Psoas muscle (tissue), 8 donors: Measurements from ENCODE around the gene DPH5. TPM values are rescaled to one million over a fixed set of nuclear protein-coding genes. Genes with fewer than 3 reads are reported as not detected.
A peak's percentile ranks its signal among the peaks of the same experiment; 100 is the strongest.

ENCODE experiments used
- ATAC-seq, 4 donors: fragments of 200-7000 bp; cut with Tn5 transposase; one replicate each; pipeline ENCODE4 v1.9.1; 2020; ENCODE audit warnings: moderate library complexity in 3 of 4, mild to moderate bottlenecking in 2 of 4
- DNase-seq, 2 donors: peaks; one replicate each; pipeline ENCODE4 v3.0.0-alpha.2; 2020
- H3K27ac ChIP-seq: fragments of 200-600 bp; one replicate; pipeline ENCODE4 v1.8.0; 2022
- H3K27me3 ChIP-seq, 3 donors: fragments of 200-600 bp in 1 of 3; one replicate each; pipeline versions ENCODE4 v1.6.1 to v1.8.0; 2013 to 2022; ENCODE audit warnings: low read length in 2 of 3, mild to moderate bottlenecking in 2 of 3, moderate library complexity in 1 of 3; ENCODE audit not compliant: insufficient read depth in 3 of 3
- H3K36me3 ChIP-seq, 2 donors: fragments of 200-600 bp in 1 of 2; one replicate each; pipeline versions ENCODE4 v1.6.1 to v1.8.0; 2013 to 2022; ENCODE audit warnings: low read depth in 1 of 2, mild to moderate bottlenecking in 1 of 2, moderate library complexity in 1 of 2; ENCODE audit not compliant: insufficient read depth in 1 of 2
- H3K4me1 ChIP-seq: fragments of 200-600 bp; one replicate; pipeline ENCODE4 v1.8.0; 2022
- H3K4me3 ChIP-seq: fragments of 200-600 bp; one replicate; pipeline ENCODE4 v1.8.0; 2022; ENCODE audit warnings: mild to moderate bottlenecking
- H3K9me3 ChIP-seq: fragments of 200-600 bp; one replicate; pipeline ENCODE4 v1.8.0; 2022
- WGBS, 3 donors: extraction: QIAGEN DNeasy Blood & Tissue Kit; methylation state at CpG; one replicate each; pipeline versions ENCODE4 v1.1.6 to v1.1.7; 2013; 5-methylcytosine and 5-hydroxymethylcytosine counted together
- intact Hi-C, 2 donors: fragments of 100-400 bp; cut with DNase I; formaldehyde crosslinking; loops; one replicate each; pipeline versions ENCODE4 v1.11.0 to v1.14.2; 2022
- polyA plus RNA-seq, 3 donors: library from polyadenylated mRNA; stranded (reverse); fragments of 200-250 nt; gene quantifications; one replicate each; pipeline ENCODE4 v1.2.3, GENCODE V29; 2013
- total RNA-seq, 4 donors: library from RNA; stranded (reverse); fragmentation: NEBNext Ultra II Directional in 2 of 4; extraction: Animal tissue kit (Norgen Biotek cat#: 25700) in 2 of 4; gene quantifications; one replicate each; pipeline versions ENCODE4 v1.2.1 to v1.2.4, GENCODE V29; 2021 to 2023
- TF ChIP-seq, protein P1 (sequence below): fragments of 200-600 bp; IDR thresholded peaks from one replicate; pipeline ENCODE4 v1.8.0; 2022; ENCODE audit warnings: antibody characterized with exemption
- donor health status: healthy with polysubstance abuse.
- donor health status: DM: no; HTN: no; CAD: no; lungs with moderate emphysema.
- donor health status: Bipolar disorder and iron deficiency.
- donor health status: healthy.
- donor health status: DM: yes; HTN: yes; CAD: no.
- donor health status: DM: no; HTN: no; CAD: no.
- donor health status: DM: no; HTN: no; CAD: no.
- donor health status: DM: yes; HTN: yes; CAD: no.

The DPH5 gene
- total and polyA plus RNA-seq, 7 donors: 18.6 to 44.0 (median 31.1) TPM

DNA sequence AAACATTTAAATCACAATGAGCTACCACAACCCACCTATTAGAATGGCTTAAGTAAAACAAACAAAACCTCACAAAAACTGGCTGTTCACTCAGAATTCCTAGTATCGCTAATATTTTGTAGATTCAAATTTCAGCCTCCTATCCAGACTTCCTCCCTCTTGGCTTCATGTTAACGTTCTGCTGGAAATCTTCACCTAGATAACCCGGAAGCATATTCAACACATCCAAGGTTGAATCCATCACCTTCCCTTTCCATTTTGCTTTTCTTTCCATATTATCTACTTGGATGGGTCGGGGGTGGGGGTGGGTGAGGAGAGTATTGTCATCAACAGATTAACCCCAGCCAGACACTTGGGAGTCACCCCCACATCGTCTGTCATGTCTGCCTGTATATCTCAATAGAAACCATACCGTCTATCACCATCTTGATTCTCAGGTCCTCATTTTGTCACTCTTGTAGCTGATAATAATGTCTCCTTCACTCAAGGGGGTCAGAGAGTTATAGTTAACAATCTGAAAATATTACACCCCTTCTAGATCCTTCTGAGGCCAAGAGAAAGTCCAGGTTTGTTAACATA, 1.7 kb upstream of the DPH5 start:
- DNase-seq: no peak
- Histone ChIP-seq H3K4me1 (peaks cover 22% of the 10 kb centered on the region), H3K27ac (no peak overlapping the region), H3K4me3 (no peak overlapping the region), H3K27me3 (no peaks in the 10 kb centered on the region), H3K9me3 (no peaks in the 10 kb centered on the region), H3K36me3 (peaks cover 2 to 12% of the 10 kb centered on the region in 2 donors)
- WGBS, 3 donors: 84 to 91% (median 87%) methylated on average over 6 of the region's 6 CpGs
- intact Hi-C loops: loop anchor here in 1 of 2 donors (10.0 kb wide), 1 partner anchor 208 kb away; the partner anchor contains the start of gene S1PR1
- TF ChIP-seq, protein P1, sequence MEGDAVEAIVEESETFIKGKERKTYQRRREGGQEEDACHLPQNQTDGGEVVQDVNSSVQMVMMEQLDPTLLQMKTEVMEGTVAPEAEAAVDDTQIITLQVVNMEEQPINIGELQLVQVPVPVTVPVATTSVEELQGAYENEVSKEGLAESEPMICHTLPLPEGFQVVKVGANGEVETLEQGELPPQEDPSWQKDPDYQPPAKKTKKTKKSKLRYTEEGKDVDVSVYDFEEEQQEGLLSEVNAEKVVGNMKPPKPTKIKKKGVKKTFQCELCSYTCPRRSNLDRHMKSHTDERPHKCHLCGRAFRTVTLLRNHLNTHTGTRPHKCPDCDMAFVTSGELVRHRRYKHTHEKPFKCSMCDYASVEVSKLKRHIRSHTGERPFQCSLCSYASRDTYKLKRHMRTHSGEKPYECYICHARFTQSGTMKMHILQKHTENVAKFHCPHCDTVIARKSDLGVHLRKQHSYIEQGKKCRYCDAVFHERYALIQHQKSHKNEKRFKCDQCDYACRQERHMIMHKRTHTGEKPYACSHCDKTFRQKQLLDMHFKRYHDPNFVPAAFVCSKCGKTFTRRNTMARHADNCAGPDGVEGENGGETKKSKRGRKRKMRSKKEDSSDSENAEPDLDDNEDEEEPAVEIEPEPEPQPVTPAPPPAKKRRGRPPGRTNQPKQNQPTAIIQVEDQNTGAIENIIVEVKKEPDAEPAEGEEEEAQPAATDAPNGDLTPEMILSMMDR: no peak
- ATAC-seq: no peak

DNA sequence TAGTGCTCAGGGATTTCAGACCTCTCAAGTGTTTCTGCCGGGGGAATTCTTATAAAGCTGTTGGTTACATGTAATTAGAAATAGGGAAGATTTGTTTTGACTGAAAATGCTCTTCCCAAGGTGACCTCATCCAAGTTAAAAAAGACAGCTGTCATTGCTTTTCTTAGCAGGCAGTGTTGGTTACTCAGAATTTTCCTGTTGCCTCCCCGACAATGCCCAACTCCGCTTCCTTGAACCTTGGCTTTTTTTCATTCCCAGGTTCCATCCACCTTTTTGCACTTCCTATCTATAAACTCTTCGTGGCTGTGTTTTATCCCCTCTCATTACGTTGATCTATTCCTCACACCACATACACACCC, 825 bp upstream of the DPH5 start:
- 16 to 19% (median 17%) methylated on average over 5 of the region's 5 CpGs for WGBS, 3 donors
- TF ChIP-seq, protein P1: no peak
- Histone ChIP-seq H3K9me3 (no peaks in the 10 kb centered on the region), H3K36me3 (peaks cover 2 to 12% of the 10 kb centered on the region in 2 donors), H3K4me1 (peaks cover 25% of the 10 kb centered on the region), H3K27me3 (no peaks in the 10 kb centered on the region), H3K4me3 (peak overlapping the region; percentile 80), H3K27ac (peak overlapping the region; percentile 96)
- peak in 2 of 4 donors; percentile 1 to 3 for ATAC-seq
- intact Hi-C loops: loop anchor here in 1 of 2 donors (10.0 kb wide), 1 partner anchor 208 kb away; the partner anchor contains the start of gene S1PR1
- no peak for DNase-seq

DNA sequence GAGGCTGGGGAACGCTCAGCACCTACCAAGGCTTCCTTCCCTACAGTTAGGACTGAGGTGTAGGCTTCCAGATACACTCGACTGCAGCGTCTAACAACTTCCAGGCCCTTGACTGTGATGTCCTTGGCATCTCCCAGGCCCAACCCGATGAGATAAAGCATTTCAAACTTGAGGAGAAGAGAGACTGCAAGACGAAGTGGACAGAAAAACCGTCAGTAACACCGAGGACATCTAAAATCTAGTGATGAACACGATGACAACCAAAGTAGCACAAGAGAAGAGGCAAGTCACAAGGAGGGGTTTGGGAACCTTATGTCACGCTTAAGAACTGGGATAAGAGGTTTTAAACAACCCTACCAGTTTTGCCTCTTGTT, 314 bp downstream of the DPH5 start:
- WGBS, 3 donors: 0 to 1% (median 1%) methylated on average over 9 of the region's 9 CpGs
- TF ChIP-seq, protein P1: no peak
- peak; percentile 44 to 66 (median 49) for ATAC-seq
- H3K27me3 ChIP-seq: no peaks in the 10 kb centered on the region
- H3K36me3 ChIP-seq: peaks cover 2 to 24% of the 10 kb centered on the region in 2 donors
- no peak for DNase-seq
- peaks cover 25% of the 10 kb centered on the region for H3K4me1 ChIP-seq
- H3K4me3 ChIP-seq: peak overlapping the region; percentile 80
- intact Hi-C loops: loop anchor here (2.0 to 10.0 kb wide), 2 partner anchors 210 to 214 kb away; partner anchors contain the start of gene S1PR1 (in 1 of the 2)
- no peaks in the 10 kb centered on the region for H3K9me3 ChIP-seq
- H3K27ac ChIP-seq: peak overlapping the region; percentile 96

DNA sequence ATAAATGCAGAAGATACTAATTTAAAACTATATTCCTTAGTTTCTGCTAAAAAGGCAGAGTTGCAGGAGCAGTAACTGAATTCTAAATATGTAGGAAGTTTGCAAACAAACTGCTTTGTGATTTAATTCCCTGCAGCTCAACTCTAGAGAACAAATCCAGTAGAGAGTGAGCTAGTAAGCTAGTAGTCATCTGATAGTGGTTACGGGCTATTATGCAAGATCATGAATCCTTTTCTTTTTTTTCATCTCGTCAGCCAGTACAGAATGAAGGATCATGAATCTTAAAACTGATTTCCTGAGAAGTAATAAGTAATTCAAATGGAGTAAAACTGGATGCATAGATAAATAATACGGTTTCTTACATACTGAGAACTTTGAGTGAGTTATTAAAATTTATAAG, 3.3 kb downstream of the DPH5 start:
- no peak overlapping the region for H3K4me3 ChIP-seq
- peaks cover 2 to 51% of the 10 kb centered on the region in 2 donors for H3K36me3 ChIP-seq
- TF ChIP-seq, protein P1: no peak
- no peaks in the 10 kb centered on the region for H3K27me3 ChIP-seq
- DNase-seq (no peak), ATAC-seq (no peak)
- intact Hi-C loops: loop anchor here in 1 of 2 donors (10.0 kb wide), 1 partner anchor 213 kb away; the partner anchor contains the start of gene S1PR1
- peak overlapping the region; percentile 10 for H3K27ac ChIP-seq
- 55 to 74% (median 65%) methylated on average over 3 of the region's 3 CpGs for WGBS, 3 donors
- no peaks in the 10 kb centered on the region for H3K9me3 ChIP-seq
- peaks cover 20% of the 10 kb centered on the region for H3K4me1 ChIP-seq
